Measurements from ENCODE around the gene KLF15. TPM values are rescaled to one million over a fixed set of nuclear protein-coding genes. Genes with fewer than 3 reads are reported as not detected.
"Not testable (repeated sequence)": the region's sequence is repeated elsewhere in the genome, so short reads cannot be mapped to it uniquely, and the experiment has no call there.

The KLF15 gene
- total and polyA plus RNA-seq, 4 donors, result 18.1 to 31.3 (median 24.6) TPM

DNA sequence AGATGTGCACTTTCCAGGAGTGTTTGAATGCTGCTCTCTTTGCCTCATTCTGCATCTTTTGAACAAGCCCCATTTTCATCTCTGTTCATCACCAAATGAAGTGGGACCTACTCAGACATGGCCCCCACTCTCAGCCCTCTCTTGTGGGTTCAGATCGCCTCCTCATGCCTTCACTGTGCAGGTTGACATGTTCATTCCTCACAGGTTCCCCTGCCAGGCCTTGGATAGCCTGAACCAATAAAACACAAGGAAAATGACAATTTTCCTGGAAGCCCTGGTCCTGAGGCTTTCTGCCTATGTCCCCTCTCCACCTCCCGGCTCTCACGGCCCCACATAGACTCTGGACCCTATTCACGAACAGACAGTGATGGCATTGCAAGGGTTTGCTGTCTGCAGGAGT, 17.7 kb downstream of the KLF15 start:
- ATAC-seq (ENCODE audit: insufficient read depth, low FRiP score) (no peak), DNase-seq (no peak)
- WGBS, 2 donors, result 89% methylated on average over 4 of the region's 4 CpGs
- no peak overlapping the region for H3K9ac ChIP-seq (ENCODE audit: insufficient read depth in 1 of 2, low read length in 2 of 2)
- H3K4me3 ChIP-seq, result no peak overlapping the region
- H3K27ac ChIP-seq (ENCODE audit: low read depth in 1 of 2, low read length in 1 of 2), result no peak overlapping the region
- TF ChIP-seq, protein P1, sequence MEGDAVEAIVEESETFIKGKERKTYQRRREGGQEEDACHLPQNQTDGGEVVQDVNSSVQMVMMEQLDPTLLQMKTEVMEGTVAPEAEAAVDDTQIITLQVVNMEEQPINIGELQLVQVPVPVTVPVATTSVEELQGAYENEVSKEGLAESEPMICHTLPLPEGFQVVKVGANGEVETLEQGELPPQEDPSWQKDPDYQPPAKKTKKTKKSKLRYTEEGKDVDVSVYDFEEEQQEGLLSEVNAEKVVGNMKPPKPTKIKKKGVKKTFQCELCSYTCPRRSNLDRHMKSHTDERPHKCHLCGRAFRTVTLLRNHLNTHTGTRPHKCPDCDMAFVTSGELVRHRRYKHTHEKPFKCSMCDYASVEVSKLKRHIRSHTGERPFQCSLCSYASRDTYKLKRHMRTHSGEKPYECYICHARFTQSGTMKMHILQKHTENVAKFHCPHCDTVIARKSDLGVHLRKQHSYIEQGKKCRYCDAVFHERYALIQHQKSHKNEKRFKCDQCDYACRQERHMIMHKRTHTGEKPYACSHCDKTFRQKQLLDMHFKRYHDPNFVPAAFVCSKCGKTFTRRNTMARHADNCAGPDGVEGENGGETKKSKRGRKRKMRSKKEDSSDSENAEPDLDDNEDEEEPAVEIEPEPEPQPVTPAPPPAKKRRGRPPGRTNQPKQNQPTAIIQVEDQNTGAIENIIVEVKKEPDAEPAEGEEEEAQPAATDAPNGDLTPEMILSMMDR (IDR thresholded peaks at IDR 0.05; ENCODE audit: control extremely low read depth, extremely low read depth), result no peak
- no peaks in the 10 kb centered on the region for H3K27me3 ChIP-seq (ENCODE audit: control insufficient read depth in 3 of 3, insufficient read depth in 3 of 3, low read length in 2 of 3)
- peaks cover 0 to 2% (median 0%) of the 10 kb centered on the region in 4 donors for H3K36me3 ChIP-seq (ENCODE audit: control insufficient read depth in 4 of 4, insufficient read depth in 4 of 4, low read length in 4 of 4)
- H3K9me3 ChIP-seq (ENCODE audit: control insufficient read depth in 4 of 4, insufficient read depth in 3 of 4, low read length in 3 of 4), result peaks cover 0 to 2% (median 0%) of the 10 kb centered on the region in 4 donors
- peaks cover 0 to 13% (median 2%) of the 10 kb centered on the region in 5 donors for H3K4me1 ChIP-seq (ENCODE audit: control insufficient read depth in 5 of 5, insufficient read depth in 5 of 5, low read length in 5 of 5)

DNA sequence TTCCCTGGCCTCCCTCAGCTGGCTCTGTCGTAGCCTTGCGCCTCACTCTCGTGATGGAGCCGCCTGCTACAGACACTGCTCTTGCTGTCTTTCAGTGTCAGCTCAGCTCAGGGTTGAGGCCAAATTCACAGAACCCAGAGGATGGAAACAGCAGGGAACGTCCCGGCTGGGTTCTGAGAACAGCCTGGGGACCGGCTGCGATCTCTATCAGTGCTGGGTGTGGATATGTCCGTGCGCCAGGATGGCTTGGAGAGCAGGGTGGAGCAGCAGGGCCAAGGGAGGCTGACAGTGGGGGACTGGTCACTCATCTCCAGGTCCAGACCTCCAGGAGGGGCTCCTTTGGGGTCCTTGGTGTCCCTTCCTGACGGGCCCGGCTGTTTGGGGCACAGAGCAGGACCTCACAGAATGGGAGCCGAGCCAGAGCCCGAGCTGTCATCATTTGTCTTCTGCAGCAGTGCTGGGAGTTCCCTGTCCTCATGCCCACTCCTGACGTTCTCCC, 18.4 kb downstream of the KLF15 start:
- H3K27me3 ChIP-seq (ENCODE audit: control insufficient read depth in 3 of 3, insufficient read depth in 3 of 3, low read length in 2 of 3), result no peaks in the 10 kb centered on the region
- H3K9me3 ChIP-seq (ENCODE audit: control insufficient read depth in 4 of 4, insufficient read depth in 3 of 4, low read length in 3 of 4), result peaks cover 0 to 2% (median 0%) of the 10 kb centered on the region in 4 donors
- no peak overlapping the region for H3K4me3 ChIP-seq
- H3K4me1 ChIP-seq (ENCODE audit: control insufficient read depth in 5 of 5, insufficient read depth in 5 of 5, low read length in 5 of 5), result peaks cover 0 to 13% (median 2%) of the 10 kb centered on the region in 5 donors
- H3K36me3 ChIP-seq (ENCODE audit: control insufficient read depth in 4 of 4, insufficient read depth in 4 of 4, low read length in 4 of 4), result peaks cover 0 to 2% (median 0%) of the 10 kb centered on the region in 4 donors
- WGBS, 2 donors, result 52 to 64% methylated on average over 15 of the region's 15 CpGs
- no peak for ATAC-seq (ENCODE audit: insufficient read depth, low FRiP score)
- no peak overlapping the region for H3K27ac ChIP-seq (ENCODE audit: low read depth in 1 of 2, low read length in 1 of 2)
- TF ChIP-seq, protein P1 (IDR thresholded peaks at IDR 0.05; ENCODE audit: control extremely low read depth, extremely low read depth), result no peak
- H3K9ac ChIP-seq (ENCODE audit: insufficient read depth in 1 of 2, low read length in 2 of 2), result no peak overlapping the region
- DNase-seq, result peak in 1 of 3 donors; percentile 12

DNA sequence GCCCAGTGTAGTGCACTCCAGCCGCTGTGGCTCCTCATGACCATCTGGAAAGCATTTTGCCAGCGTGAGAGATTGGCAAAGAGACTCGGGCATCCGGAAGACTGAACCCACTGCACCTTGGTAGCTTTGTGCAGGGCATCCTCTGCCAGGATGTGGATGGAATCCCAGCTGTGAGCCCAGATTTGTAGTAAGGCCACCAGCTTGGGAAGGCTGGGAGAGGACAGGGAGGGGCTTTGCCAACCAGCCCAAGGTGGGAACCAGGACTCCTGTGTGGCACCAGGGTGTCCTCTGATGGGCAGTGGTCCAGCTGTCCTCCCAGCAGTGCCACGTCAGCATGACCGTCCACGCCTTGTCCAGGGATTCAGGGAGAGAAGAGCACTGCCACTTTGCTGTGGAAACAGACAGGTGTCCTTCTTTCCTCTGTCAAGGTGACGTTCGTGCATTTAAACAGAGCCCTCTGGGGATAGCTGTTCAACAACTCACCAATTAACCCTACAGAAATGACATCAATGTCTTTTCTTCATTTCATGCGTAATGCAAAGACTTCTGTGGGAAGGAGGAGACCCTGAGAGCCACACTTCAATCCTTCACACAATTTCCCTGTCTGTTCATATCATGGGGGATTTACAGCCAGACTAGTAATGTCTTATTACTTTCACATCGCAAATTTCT, 19.1 kb downstream of the KLF15 start:
- DNase-seq (no peak), ATAC-seq (ENCODE audit: insufficient read depth, low FRiP score) (no peak)
- peaks cover 0 to 2% (median 0%) of the 10 kb centered on the region in 4 donors for H3K9me3 ChIP-seq (ENCODE audit: control insufficient read depth in 4 of 4, insufficient read depth in 3 of 4, low read length in 3 of 4)
- no peak overlapping the region for H3K9ac ChIP-seq (ENCODE audit: insufficient read depth in 1 of 2, low read length in 2 of 2)
- TF ChIP-seq, protein P1 (IDR thresholded peaks at IDR 0.05; ENCODE audit: control extremely low read depth, extremely low read depth), result no peak
- 85 to 86% methylated on average over 11 of the region's 11 CpGs for WGBS, 2 donors
- no peaks in the 10 kb centered on the region for H3K36me3 ChIP-seq (ENCODE audit: control insufficient read depth in 4 of 4, insufficient read depth in 4 of 4, low read length in 4 of 4)
- peaks cover 0 to 13% (median 0%) of the 10 kb centered on the region in 5 donors for H3K4me1 ChIP-seq (ENCODE audit: control insufficient read depth in 5 of 5, insufficient read depth in 5 of 5, low read length in 5 of 5)
- H3K27me3 ChIP-seq (ENCODE audit: control insufficient read depth in 3 of 3, insufficient read depth in 3 of 3, low read length in 2 of 3), result no peaks in the 10 kb centered on the region
- H3K27ac ChIP-seq (ENCODE audit: low read depth in 1 of 2, low read length in 1 of 2), result no peak overlapping the region
- no peak overlapping the region for H3K4me3 ChIP-seq

DNA sequence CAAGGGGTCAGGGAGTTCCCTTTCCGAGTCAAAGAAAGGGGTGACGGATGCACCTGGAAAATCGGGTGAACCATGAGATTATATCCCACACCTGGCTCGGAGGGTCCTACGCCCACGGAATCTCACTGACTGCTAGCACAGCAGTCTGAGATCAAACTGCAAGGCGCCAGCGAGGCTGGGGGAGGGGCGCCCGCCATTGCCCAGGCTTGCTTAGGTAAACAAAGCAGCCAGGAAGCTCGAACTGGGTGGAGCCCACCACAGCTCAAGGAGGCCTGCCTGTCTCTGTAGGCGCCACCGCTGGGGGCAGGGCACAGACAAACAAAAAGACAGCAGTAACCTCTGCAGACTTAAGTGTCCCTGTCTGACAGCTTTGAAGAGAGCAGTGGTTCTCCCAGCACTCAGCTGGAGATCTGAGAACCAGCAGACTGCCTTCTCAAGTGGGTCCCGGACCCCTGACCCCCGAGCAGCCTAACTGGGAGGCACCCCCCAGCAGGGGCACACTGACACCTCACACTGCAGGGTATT, 25.3 kb downstream of the KLF15 start:
- WGBS, 2 donors, result 71 to 76% methylated on average over 13 to 15 of the region's 15 CpGs
- not testable (repeated sequence) for H3K27ac ChIP-seq (ENCODE audit: low read depth in 1 of 2, low read length in 1 of 2); H3K36me3 ChIP-seq (ENCODE audit: control insufficient read depth in 4 of 4, insufficient read depth in 4 of 4, low read length in 4 of 4); H3K4me1 ChIP-seq (ENCODE audit: control insufficient read depth in 5 of 5, insufficient read depth in 5 of 5, low read length in 5 of 5); H3K27me3 ChIP-seq (ENCODE audit: control insufficient read depth in 3 of 3, insufficient read depth in 3 of 3, low read length in 2 of 3); ATAC-seq (ENCODE audit: insufficient read depth, low FRiP score); H3K4me3 ChIP-seq; H3K9ac ChIP-seq (ENCODE audit: insufficient read depth in 1 of 2, low read length in 2 of 2); DNase-seq
- H3K9me3 ChIP-seq (ENCODE audit: control insufficient read depth in 4 of 4, insufficient read depth in 3 of 4, low read length in 3 of 4), result peaks cover 0 to 12% (median 5%) of the 10 kb centered on the region in 4 donors
